Epithelial cell of proximal tubule (primary cell): ENCODE measurements around the gene SCD5. TPM values are rescaled to one million over a fixed set of nuclear protein-coding genes. Genes with fewer than 3 reads are reported as not detected.

Experiments
- DNase-seq: peaks from one replicate; pipeline ENCODE4 v3.0.0-alpha.2; 2011; ENCODE audit warnings: low read depth
- H3K4me3 ChIP-seq: 2 replicates; pipeline ENCODE4 v1.5.1; 2011; ENCODE audit warnings: low read depth, mild to moderate bottlenecking, low read length
- total RNA-seq: library from RNA; depleted of rRNA; stranded (reverse); fragments of >200 nt; gene quantifications from 2 replicates; pipeline ENCODE4 v1.2.3, GENCODE V29; 2015
- TF ChIP-seq, protein P1 (sequence below): conservative IDR thresholded peaks from 2 replicates; pipeline ENCODE4 v1.5.1; 2012; ENCODE audit warnings: low read depth, mild to moderate bottlenecking, low read length

SCD5 gene
- total RNA-seq, 1 donor from 2014 or later, result 22.7 TPM

DNA sequence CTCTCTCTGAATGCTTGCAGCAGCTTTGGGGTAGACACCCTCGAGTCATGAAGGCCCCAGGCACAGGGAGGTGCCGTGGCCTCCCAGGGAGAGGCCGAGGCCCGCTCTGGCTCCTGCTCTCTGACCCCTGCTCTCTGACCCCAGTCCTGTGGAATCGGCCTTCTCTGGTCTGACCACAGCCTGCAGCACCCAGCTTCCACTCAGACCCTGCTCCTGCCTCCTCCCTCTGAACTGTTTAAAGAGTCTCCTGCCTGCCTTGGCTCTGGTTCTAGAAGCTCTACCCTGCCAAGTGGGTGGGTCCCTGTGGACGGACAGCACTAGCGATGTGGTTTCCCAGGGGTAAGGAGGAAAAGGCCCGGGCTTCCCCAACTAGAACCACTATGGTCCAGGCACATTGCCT is 158.6 kb downstream of the SCD5 start:
- TF ChIP-seq, protein P1, sequence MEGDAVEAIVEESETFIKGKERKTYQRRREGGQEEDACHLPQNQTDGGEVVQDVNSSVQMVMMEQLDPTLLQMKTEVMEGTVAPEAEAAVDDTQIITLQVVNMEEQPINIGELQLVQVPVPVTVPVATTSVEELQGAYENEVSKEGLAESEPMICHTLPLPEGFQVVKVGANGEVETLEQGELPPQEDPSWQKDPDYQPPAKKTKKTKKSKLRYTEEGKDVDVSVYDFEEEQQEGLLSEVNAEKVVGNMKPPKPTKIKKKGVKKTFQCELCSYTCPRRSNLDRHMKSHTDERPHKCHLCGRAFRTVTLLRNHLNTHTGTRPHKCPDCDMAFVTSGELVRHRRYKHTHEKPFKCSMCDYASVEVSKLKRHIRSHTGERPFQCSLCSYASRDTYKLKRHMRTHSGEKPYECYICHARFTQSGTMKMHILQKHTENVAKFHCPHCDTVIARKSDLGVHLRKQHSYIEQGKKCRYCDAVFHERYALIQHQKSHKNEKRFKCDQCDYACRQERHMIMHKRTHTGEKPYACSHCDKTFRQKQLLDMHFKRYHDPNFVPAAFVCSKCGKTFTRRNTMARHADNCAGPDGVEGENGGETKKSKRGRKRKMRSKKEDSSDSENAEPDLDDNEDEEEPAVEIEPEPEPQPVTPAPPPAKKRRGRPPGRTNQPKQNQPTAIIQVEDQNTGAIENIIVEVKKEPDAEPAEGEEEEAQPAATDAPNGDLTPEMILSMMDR, result no peak
- no peak overlapping the region for H3K4me3 ChIP-seq
- no peak for DNase-seq

- TF ChIP-seq, protein P1, result no peak
- no peak overlapping the region for H3K4me3 ChIP-seq
- DNase-seq, result no peak
Measured at GRCh38 chr4:82638479-82638878, 160.1 kb downstream of the SCD5 start.

- TF ChIP-seq, protein P1, result no peak
- H3K4me3 ChIP-seq, result no peak overlapping the region
- no peak for DNase-seq
Measured at GRCh38 chr4:82630079-82630478, 168.5 kb downstream of the SCD5 start.

- TF ChIP-seq, protein P1, result no peak
- no peak for DNase-seq
Measured at GRCh38 chr4:82629238-82630000, 169.2 kb downstream of the SCD5 start.

DNA sequence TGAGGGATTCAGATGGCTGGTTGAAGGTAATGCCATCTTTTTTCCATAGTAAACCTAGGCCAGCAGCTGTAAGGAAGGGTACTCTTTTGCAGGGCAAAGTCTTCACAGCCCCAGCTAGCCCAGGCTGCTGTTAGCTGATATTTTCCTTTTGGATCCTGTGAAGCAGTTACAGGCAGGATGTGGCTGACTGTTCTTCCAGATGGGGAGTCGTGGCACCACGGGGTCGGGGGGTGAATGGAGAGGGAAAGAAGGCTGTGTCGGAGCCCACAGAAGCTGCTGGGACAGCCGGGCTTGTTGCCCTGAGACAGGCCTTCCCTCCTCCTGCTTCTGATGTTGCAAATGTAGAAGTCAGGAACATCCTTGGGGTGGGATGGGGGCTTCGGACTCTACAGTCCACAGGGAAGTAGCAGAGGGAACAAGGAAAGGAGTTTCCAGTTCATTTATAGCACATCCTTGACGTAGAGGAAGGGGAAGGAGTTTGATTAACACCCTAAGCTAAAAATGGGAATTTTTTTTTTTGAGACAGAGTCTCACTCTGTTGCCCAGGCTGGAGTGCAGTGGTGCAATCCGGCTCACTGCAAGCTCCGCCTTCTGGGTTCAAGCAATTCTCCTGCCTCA is 172.2 kb downstream of the SCD5 start:
- TF ChIP-seq, protein P1, result no peak
- DNase-seq, result no peak

More at GRCh38 chr4:82629238-82630000, 169.2 kb downstream of the SCD5 start:
- no peak overlapping the region for H3K4me3 ChIP-seq

DNA sequence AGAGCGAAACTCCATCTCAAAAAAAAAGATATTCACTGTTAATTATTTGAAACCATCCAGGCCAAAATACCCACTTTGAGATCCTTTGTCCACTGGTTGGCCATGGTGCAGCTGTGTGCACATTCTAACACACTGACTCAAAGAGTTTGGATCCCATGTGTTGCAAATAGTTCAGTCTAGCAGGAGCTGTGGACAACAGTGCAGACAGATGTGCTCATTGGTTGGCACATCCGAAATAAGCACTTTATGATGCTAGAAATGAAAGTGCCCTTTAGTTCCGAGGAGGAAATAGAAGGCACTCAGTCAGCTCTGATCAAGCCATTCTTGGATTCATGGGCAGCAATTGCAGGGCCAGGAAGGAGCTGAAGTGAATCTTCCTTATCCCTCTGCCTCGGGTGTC is 173.8 kb downstream of the SCD5 start:
- no peak for DNase-seq
- TF ChIP-seq, protein P1, result no peak
- H3K4me3 ChIP-seq, result no peak overlapping the region

More for the DNA sequence above, 172.2 kb downstream of the SCD5 start:
- H3K4me3 ChIP-seq, result no peak overlapping the region
